ENCODE data around the gene RNASET2.
A peak's percentile ranks its signal among the peaks of the same experiment; 100 is the strongest.

Gene RNASET2

DNA sequence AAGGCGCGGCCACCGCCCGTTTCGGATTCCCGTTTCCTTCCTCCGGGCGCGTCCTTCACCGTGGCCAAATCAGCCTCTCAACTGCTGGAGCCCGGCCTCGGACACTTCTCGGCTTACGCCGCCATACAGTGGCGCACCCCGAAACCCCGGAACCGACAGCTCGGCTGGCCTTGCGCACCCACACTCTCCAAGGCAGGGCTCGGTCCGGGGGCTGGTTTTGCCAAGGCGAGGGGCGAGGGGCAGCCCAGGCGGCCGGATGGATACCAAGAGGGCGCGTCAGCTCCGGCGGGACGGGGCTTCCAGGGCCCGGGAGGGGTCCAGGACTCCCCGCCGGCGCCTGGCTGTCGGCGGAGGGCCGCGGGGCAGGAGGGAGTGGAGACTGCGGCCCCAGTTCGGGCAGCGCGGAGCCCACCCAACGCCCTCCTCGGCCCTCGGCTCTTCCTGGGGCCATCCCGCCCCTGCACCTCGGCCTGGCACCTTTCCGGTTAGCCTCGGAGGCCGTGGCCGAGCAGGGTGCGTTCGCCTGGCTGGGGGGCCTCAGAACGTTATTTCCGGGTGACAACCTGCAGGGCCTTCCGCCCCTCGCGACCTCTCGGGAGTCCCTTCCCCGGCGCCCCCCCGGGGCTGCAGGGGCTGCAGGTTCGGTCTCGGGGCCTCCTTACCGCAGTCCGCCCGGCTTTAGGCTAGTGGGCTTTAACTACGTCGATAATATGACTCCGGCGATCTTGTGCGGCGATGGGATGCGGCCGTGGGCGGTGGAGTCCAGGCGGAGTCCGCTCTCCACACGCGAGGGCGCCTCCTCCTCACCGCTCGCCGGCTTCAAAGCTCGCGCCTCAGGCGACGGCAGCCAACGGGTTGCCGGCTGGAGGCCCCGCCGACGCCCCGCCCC lies 42.1 kb upstream of the RNASET2 start:
- DNase-seq, result peak; percentile 57
- TF ChIP-seq, protein P1, sequence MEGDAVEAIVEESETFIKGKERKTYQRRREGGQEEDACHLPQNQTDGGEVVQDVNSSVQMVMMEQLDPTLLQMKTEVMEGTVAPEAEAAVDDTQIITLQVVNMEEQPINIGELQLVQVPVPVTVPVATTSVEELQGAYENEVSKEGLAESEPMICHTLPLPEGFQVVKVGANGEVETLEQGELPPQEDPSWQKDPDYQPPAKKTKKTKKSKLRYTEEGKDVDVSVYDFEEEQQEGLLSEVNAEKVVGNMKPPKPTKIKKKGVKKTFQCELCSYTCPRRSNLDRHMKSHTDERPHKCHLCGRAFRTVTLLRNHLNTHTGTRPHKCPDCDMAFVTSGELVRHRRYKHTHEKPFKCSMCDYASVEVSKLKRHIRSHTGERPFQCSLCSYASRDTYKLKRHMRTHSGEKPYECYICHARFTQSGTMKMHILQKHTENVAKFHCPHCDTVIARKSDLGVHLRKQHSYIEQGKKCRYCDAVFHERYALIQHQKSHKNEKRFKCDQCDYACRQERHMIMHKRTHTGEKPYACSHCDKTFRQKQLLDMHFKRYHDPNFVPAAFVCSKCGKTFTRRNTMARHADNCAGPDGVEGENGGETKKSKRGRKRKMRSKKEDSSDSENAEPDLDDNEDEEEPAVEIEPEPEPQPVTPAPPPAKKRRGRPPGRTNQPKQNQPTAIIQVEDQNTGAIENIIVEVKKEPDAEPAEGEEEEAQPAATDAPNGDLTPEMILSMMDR (IDR thresholded peaks at IDR 0.05), result no peak
- Mint-ChIP-seq H3K36me3 (ENCODE audit: low read depth) (peaks cover 48% of the 10 kb centered on the region), H3K27ac (no peak overlapping the region), H3K4me3 (peak overlapping the region; percentile 96), H3K9me3 (peaks cover 29% of the 10 kb centered on the region), H3K27me3 (ENCODE audit: low read depth, poor library complexity) (no peaks in the 10 kb centered on the region), H3K4me1 (peaks cover 33% of the 10 kb centered on the region)

DNA sequence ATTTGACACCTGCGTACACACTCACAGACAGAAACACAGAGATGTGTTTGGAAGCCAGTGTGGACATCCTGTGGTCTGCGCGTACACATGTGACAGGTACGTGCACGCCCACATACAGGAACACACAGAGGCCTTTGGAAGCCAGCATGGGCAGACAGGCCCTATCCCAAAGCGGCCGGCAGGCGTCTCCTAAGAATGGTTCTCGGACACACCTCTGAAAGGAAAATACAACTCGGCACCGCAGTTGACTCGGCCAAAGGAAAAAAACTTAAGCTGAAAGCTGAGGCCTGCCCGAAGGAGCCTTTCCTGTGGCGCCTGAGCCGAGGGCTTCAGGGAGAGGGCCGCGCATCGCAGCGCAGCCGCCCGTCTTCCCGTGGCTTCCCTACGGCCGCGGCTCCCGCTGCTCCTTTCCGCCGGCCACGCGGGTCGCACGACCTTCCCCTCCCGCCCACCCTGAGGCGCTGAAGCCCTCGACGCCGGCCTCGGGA lies 41.5 kb upstream of the RNASET2 start:
- H3K4me3 Mint-ChIP-seq, result peak overlapping the region; percentile 80
- H3K27ac Mint-ChIP-seq, result no peak overlapping the region
- peaks cover 33% of the 10 kb centered on the region for H3K4me1 Mint-ChIP-seq
- peaks cover 35% of the 10 kb centered on the region for H3K9me3 Mint-ChIP-seq
- no peaks in the 10 kb centered on the region for H3K27me3 Mint-ChIP-seq (ENCODE audit: low read depth, poor library complexity)
- no peak for DNase-seq
- H3K36me3 Mint-ChIP-seq (ENCODE audit: low read depth), result peaks cover 55% of the 10 kb centered on the region
- TF ChIP-seq, protein P1 (IDR thresholded peaks at IDR 0.05), result peak; percentile 21

DNA sequence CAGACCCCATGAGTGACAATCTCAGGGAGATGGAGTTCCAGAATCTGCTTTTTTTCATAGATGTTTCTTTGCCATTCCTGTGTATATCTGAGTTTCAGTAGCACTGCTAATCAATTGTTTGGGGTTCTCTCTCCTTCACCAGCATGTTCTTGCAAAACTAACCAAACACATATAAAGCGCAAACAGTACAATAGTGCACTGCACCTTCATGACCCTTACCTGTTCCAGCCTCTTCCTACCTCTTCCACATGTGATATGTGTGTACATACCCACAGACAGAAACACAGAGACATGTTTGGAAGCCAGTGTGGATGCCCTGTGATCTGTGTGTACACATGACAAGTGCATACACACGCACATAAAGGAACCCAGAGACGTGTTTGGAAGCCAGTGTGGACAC lies 41.0 kb upstream of the RNASET2 start:
- Mint-ChIP-seq H3K36me3 (ENCODE audit: low read depth) (peaks cover 59% of the 10 kb centered on the region), H3K9me3 (peaks cover 39% of the 10 kb centered on the region), H3K4me1 (peaks cover 33% of the 10 kb centered on the region), H3K27ac (no peak overlapping the region), H3K27me3 (ENCODE audit: low read depth, poor library complexity) (no peaks in the 10 kb centered on the region), H3K4me3 (peak overlapping the region; percentile 80)
- no peak for DNase-seq
- TF ChIP-seq, protein P1 (IDR thresholded peaks at IDR 0.05), result no peak

DNA sequence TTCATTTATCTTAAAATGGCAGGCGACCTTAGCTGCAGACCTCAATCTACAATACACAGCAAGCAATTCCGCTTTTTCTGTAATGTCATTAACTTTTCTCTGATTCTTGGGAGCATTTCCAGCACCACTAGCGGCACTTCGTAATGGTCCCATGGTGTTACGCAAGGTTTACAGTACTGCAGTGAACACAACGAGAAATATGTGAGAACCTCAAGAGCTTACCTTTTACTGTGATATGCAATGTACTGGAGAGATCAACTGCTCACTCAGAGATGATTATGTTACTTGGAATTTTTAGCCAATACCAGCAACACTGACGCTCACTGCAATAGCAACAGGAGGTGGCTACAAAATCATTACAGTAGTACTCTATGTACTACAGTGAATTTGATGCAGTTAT lies 40.1 kb upstream of the RNASET2 start:
- Mint-ChIP-seq H3K9me3 (peaks cover 46% of the 10 kb centered on the region), H3K36me3 (ENCODE audit: low read depth) (peaks cover 62% of the 10 kb centered on the region), H3K4me3 (no peak overlapping the region), H3K4me1 (peaks cover 24% of the 10 kb centered on the region), H3K27ac (no peak overlapping the region), H3K27me3 (ENCODE audit: low read depth, poor library complexity) (no peaks in the 10 kb centered on the region)
- no peak for DNase-seq
- TF ChIP-seq, protein P1 (IDR thresholded peaks at IDR 0.05), result no peak

DNA sequence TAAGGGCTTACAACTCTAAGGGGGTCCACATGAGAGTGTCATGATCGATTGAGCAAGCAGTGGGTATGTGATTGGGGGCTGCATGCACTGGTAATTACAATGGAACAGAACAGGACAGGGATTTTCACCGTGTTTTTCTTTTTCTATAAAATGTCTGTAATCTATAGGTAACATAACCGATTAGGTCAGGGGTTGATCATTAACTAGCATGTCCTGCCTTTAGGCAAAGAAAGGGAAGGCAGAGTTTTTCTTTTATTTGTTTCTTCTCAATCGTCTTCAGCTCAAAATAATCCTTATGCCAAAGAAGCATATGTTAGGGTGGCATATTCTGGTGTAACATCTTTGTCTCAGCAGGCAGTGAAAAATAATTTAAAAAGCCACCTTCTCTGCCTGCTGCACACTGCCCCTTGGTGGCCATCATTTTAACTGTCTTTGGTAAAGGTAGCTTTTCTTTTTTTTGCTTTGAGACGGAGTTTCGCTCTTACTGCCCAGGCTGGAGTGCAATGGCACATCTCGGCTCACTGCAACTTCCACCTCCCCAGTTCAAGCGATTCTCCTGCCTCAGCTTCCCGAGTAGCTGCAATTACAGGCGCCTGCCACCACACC lies 33.2 kb upstream of the RNASET2 start:
- no peaks in the 10 kb centered on the region for H3K4me1 Mint-ChIP-seq
- peaks cover 90% of the 10 kb centered on the region for H3K36me3 Mint-ChIP-seq (ENCODE audit: low read depth)
- TF ChIP-seq, protein P1 (IDR thresholded peaks at IDR 0.05), result no peak
- DNase-seq, result no peak
- H3K27ac Mint-ChIP-seq, result peak overlapping the region; percentile 60
- H3K9me3 Mint-ChIP-seq, result peaks cover 71% of the 10 kb centered on the region
- no peak overlapping the region for H3K4me3 Mint-ChIP-seq
- peaks cover 4% of the 10 kb centered on the region for H3K27me3 Mint-ChIP-seq (ENCODE audit: low read depth, poor library complexity)
